Left forelimb (tissue), 1 donor: ENCODE measurements around the gene RTN4R.
A peak's percentile ranks its signal among the peaks of the same experiment; 100 is the strongest.

Source experiments
- DNase-seq: peaks from one replicate; pipeline ENCODE4 v3.0.0-alpha.2; 2018; ENCODE audit warnings: low spot score

RTN4R gene

DNA sequence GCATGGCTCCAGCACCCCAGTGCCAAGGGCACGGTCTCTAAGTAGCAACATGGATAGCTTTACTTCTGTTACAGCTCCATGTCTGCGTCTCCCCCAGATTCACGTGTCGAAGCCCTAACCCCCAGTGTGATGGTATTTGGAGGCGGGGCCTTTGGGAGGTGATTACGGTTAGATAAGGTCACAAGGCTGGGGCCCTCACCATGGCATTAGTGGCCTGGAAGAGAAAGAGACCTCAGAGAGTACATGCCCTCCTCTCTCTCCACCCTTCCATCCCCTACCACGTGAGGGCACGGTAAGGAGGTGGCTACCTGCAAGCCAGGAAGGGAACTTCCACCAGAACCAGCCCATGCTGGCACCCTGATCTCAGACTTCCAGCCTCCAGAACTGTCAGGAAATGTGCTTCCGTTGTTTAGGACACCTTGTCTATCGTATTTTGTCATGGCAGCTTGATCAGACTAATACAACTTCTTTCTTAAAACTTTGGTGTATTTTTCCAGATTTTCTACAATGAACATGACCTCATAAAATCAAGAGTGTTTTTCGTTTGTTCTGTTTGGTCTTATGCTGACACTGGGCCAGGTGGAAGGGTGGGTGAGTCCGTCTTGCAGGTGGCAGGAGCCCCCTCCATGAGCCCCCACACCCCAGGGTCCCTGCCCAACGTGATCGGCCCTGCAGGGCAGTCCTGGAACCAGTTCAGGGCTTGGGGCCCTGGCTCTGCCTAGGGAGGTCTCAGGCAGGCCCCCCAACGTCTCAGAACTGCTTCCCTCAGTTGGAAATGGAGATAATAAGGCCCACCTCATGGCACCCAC is 10.7 kb downstream of the RTN4R start:
- no peak for DNase-seq

DNA sequence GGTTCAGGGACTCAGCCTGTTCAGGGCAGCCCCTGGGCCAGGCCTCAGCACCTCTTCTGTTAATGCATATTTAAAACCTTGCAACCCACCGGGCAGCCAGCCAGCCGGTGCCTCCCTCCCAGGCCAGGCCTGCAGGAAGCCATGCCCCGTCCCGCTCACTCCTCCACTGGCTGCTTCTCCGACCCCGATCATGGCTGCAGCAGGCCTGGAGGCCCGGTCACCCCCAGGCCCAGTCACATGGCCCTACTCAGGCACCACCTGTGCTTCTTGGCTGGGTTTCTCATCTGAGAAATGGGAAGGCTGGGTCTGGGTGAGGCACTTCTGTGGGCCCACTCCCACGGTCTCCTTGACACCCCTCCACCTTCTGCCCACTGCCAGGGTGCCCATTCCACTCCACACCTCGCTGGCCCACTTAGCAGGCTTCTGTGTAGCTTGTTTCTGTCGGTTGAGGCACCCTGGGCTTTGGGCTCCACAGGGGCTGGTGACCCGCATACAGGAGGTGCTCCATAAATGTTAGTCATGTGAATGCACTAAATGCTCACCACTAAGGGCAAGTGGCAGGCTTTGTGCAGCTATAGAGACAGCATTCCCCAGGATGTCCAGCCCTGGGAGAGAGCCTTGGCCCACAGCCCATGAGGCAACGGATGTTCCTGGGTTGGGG is 11.4 kb downstream of the RTN4R start:
- no peak for DNase-seq

DNA sequence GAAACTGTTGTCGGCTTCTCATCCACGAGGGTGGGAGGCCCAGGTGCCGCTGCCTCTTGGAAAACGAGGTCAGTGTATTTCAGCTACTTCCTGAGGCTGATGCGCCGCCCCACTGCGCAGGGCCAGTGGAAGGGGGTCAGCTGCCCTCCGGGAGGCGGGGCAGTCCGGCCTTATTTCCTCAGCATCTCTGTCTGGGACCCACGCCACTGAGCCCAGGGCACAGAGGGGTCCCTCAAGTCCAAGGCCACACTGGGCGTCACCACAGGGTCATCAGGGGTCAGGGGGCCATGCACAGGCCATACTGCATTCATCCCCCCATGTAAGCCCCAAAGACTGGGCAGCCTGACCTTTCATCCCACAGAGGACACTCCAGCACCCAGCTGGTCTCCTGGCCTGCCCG is 12.1 kb downstream of the RTN4R start:
- DNase-seq = no peak

DNA sequence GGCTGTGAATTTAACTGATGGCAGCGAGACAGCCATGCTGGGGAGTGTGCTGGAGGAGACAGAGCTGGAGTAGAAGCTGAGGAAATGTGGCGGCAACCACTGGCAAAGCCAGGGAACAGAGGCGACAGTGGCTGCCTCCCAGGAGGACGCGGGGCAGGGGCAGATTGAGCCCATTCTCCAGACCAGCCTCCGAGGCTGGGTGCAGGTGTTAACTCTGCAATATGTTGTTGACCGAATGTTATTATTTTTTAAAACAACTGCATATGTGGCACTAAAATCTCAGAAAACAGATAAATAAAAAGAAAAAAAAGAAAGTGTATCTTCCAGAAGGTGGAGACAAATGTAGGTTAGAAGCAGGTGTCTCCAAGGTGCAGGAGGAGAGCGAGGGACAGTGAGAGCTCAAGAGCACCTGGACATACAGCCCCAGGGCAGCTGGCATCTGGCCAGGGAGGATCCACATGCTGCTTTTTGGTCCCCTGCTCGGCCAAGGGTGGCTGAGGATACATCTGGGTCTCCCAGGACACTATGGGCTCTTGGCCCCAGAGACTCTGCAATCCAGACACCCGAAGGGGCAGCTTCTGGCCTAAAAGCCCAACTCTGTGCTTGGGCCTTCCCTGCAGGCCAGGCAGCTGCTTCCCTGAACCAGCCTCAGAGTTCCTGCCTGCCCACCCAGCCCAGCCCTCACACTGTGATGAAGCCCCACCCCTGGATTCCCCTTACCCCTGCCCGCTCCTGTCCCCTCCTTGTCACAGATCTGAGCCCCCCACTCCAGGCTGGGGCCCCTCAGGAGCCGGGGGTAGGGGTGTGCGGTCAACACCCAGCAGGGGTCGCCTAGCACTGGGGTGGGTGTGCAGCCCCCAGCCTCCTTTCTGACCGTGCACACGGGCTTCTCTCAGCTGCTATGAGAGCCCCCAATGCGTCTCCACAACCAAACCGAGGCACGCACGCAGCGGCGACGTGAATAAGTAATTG is 12.9 kb downstream of the RTN4R start:
- no peak for DNase-seq

DNA sequence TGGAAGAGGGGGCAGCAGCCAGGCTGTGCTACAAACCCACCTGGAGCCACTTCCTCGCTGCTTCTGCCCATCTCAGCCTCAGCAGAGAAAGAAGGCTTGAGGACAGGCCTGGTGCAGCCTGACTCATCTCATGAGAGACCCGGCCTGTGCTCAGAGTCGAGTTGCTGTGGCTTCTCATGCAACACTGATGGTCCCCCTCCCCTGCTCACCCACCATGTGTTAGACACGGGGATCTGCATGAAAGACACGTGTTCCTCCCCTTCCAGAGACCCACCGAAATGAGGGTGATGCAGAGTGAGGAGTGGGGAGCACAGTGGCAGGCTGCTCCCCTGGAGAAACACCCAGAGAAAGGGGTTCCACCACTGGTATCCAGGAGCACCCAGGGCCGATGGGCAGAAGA is 15.0 kb downstream of the RTN4R start:
- DNase-seq = no peak

DNA sequence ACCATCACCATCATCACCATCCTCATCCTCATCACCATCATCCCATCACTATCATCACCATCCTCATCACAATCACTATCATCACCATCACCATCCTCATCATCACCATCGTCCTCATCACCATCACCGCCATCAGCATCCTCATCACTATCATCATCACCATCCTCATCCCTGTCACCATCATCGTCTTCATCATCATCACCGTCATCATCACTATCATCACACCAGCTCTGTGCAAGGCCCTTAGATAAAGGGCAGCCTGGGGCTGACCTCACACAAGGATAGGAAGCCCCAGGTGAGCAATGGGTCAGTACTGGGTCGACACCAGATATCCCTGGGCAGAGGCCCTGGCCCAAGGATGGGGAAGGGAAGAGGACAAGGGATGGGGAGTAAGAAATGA is 16.1 kb downstream of the RTN4R start:
- DNase-seq = no peak

DNA sequence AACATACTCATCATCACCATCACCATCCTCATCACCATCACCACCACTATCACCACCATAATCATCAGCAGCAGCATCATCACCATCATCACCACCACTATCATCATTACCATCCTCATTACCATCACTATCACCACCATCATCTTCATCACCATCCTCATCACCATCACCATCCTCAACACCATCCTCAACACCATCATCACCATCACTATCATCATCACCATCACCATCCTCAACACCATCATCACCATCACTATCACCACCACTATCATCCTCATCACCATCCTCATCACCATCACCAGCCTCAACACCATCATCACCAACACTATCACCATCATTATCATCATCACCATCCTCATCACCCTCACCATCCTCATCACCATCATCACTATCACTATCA is 16.6 kb downstream of the RTN4R start:
- no peak for DNase-seq

DNA sequence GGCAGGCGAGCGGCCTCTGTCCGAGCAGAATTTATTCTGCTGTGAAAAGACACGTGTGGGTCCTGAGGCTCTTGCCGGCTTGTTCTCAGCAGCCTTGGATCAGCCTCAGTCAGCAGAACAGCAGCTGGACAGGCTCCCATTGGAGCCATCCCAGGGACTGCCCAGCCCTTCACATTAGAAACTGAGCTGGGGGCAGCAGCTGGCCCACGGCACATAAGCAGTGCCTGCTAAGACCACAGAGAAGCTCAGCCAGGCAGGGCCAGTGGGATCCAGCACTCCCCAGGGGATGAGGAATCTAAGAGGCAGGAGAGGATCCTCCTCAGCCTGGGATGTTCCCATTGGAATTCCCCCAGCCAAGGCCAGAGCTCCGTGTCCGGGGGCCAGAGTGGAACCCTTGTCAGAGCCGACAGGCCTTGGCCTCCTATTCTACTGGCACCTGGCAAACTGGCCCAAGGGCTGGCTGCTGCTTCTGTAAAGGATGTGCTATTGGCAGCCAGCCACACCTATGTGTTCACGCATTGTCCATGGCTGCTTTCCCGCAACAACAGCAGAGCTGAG is 18.2 kb downstream of the RTN4R start:
- DNase-seq = peak; percentile 81

DNA sequence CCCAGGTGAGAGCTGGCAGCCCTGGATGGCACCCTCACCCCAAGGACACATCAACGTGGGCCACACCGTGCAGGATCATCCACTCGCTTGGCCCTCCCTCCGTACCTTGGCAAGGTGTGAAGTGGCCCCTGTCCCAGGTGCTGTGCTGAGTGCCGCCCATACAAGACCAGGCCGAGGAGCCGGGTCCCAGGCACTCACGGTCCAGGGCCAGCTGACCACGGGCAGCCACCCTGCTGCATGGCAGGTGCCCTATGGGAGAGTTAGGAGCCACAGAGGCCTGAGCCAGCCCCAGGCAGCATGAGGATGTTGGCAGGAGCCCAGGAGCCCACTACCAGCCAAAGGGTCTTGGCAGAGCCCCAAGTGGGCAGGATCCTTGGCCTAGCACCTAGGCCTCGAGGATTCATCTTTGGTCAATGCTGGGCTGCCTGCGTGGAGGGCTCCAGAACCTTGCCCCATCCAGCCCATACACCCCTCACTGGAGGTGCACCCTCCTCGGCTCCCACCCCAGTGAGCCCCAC is 19.6 kb downstream of the RTN4R start:
- no peak for DNase-seq

DNA sequence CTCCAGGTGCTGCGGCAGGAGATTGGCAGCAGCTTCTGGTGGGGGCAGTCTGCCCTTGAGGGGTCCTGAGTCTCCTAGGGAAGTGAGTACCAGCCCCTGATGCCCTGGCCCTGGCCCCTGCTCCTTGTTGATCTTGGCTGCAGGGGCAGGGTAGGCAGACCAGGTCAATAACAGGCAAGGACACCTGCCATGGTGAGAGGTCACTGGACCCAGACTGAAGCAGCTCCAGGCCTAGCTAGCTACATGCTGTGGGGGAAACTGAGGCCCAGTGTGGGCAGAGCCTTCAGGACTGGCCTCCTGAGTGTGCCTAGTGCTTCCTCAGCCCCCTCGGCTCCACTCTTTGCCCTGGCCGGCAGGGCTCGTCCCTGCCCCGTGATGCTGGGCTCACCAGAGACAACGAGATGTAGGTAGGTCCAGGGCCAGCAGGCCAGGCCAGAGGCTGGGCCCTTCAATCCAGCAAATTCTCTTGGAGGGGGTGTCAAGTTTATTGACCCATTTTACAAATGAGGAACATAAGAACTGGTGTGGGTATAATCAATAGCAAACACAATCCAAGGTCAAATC is 20.4 kb downstream of the RTN4R start:
- no peak for DNase-seq

DNA sequence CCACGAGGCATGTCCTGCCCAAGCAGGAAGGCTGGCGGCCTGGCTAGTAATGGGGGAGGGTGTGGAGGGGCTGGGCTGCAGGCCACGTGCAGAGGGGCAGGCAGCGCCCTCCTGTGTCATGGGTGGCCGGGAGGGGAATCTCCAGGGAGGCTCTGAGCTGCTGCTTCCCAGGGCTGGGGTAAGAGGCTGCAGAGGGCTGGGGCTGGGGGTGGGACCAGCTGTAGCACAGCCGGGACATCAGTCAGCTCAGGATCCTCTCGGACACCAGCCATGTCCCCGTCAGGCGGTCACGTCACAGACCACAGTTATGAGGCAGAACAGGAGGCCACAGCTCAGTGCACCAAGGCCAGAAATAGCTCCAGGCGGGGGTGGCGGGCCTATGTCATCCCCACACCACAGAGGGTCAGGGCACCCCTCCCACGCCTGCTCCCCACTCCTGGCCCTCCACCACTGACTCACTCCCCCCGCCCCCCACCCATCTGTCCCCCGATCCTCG is 21.1 kb downstream of the RTN4R start:
- no peak for DNase-seq

DNA sequence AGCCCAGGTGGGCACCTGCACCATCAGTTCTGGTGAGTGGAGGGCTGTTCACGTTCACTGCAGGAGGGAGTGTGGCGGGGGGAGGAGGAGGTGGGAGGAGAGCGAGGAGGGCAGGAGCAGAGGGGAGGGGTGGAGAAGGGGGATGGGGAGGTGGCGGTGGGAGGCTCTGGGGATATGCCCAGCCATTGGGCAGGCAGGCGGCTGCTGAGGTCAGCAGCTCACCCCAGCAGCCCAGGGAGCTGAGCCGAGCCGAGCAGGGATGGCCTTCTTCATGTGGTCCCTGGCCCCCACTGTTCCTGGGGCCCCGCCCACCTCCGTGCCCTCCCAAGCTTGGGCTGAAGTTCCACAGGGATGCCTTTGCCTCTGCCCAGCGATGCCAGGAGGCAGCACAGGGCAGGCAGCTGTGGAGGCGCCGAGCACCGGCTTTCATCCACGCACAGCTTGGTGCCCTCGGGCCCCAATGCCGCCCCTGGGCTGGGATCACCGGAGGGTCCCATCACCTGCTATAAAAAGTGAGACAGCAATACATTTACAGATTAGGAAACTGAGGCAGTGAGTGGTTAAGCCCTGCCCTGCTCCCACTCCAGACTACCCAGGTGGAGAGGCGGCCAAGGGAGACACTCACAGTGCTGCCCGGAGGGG is 21.6 kb downstream of the RTN4R start:
- no peak for DNase-seq

DNA sequence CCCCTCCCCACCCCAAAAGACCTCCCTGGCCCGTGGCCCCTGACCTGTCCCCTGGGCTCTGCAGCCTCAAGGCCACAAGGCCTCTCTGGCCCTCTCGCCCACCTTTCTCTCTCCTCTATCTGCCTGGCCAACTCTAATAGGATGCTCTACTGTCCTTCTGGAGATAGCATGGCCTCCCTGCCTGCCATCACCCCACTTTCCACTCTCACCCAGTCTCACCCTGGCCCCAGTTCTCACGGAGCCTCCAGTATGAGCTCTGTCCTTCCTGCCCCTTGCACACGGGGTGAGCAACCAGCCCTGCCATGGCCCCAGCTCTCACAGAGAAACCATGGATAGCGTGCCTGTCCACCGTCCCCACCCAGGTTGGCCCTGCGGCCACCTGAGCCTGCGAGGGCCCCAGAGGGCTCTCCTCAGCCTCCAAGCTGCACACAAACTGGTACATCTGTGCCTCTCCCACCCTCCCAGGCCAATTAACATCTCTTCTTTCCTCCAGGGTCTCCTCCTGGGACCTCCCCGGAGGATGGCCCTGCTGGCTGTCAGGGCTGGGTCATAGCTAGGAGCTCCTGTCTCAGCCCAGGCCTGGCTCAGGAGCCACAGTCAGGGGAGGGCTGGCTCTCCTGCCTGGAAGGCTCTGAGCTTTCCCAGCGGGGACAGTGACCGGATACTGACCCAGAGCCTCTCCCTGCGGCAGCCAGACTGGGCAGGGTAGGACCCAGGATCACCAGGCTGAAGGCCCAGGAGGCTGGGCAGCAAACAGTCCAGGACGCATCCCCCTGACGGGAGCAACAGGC is 22.3 kb downstream of the RTN4R start:
- no peak for DNase-seq

DNA sequence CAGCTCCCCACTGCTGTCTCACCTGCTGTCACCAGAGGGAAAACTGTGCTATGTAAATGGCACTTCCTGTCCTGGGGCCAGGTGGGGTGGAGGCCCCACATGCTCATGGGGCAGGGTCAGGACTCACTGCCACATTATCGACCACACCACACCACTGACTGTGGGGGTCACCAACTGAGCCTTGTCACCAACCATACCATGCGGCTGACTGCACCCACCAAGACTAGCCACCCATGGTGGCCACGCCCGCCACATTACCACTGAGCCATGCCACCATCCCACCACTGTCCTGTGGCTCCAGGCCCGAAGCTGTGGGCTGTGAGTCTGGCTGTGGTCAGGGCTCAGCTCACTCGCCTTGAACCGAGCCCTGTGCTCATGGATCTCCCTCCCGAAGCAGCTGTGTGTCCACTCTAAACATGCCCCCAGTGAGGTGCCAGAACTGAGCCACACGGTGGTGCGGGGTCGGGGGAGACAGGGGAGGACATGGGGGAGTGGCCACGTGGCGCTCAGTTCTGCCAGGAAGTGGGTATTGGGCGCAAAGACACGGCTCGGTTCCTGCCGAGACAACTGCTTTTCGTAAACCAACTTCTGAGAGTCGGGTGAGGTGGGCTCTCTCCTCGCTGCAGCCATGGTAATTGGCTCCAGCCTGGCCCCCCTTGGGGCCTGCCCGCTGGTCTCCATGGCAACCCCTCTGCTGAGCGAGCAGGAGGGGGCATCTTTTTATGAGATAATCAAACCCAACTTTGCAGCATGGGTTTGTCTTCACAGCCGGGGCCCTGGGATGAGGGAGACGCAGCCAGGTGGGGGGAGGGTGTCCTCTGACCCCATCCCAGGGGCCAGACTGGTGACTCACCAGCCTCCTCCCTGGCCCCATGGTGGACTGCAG is 23.2 kb downstream of the RTN4R start:
- DNase-seq = no peak

DNA sequence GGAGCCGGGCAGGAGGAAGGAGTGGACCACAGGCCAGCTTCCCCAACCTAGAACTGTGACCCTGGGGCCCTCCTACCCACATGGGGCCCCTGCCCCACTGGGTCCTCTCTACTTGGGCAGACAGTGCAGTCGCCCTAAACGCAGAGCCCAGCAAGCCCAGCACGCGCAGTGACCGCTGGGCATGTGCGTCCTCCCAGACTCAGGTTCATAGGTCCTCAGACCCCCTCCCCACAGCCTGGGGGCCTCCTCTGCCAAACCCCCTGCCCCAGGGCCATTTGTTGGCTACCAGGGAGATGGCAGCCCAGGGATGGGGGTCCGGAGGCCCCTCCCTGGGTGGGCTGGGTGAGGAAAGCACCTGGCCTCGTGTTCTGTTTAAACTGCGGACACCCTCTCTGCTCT is 23.9 kb downstream of the RTN4R start:
- no peak for DNase-seq

DNA sequence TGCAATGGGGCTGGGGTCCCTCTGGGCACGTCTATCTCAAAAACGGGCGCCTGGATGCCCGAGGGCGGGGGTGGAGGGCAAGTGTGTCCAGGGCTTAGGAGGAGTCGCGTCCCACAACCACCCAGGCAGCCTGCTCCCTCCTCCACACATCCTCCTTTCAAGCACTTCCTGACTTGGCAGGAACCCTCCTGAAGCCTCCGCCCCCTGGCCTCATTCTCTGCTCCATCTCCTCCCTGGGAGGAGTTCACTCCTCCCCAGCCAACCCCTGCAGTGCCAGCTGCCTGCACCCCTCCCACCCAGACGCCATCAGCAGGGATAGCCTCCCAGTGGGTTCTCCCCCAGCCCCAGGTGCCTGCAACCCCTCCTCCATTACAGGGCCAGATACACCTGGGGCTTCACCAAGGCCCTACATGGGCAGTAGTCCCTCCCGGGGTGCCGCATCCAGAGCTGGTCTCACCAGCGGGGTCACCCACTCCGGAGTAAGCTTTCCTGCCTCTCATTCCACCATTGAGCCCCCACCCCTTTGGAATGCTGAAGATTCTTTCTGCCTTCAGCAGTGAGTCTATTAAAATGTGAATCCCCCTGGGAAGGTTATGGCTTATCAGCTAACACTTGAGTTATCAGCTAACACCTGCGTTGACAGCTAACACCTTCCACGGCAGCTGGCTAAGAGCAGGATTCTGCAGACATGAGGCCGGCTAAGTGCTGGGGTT is 24.4 kb downstream of the RTN4R start:
- peak; percentile 90 for DNase-seq

DNA sequence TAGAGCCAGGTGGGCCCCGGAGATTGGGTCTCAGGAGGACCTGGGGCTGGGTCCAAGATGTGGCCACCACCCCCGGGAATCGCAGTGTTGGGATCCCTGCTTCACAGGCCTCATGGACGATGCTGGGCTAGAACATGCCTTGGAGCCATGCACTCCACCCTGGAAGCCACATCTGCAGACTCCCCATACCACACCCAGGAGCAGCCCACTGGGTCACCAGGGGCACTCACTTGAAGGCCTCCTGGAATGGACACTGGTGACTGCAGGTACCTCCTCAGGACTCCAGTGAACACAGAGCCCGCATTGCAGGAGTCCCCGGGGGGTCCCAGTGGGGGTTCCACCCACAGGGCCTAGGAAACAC is 25.0 kb downstream of the RTN4R start:
- no peak for DNase-seq

DNA sequence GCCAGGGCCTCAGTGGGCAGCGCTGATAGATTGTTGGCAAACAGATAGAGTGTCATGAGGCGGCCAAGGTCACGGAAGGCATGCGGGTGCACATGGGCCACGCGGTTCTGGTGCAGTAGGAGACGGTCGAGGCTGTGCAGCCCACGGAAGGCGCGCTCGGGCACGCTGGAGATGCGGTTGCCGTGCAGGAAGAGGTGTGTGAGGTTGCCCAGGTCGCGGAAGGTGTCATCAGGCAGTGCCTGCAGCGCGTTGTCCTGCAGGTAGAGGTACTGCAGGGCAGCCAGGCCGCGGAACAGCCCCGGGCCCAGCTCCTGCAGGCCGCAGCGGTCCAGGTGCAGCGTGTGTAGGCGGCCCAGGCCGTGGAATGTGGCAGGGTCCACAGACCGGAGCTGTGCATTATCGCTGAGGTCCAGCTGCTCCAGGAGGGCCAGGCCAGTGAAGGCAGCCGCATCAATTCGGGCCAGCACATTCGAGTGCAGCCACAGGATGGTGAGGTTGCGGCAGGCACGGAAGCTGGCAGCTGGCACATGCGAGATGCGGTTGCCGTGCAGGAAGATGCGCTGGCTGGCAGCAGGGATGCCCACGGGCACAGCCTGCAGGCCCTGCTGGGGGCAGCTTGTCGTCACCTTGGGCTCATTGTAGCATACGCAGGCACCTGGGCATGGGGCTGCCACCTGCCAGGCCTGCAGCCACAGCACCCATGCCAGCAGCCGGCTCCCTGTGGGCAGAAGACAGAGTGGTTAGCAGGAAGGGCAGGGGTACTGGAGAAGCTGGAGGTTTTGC is 25.5 kb downstream of the RTN4R start:
- DNase-seq = no peak
